Astrocyte of the cerebellum (primary cell): ENCODE measurements around the gene RNF149.
"Not testable (repeated sequence)": the region's sequence is repeated elsewhere in the genome, so short reads cannot be mapped to it uniquely, and the experiment has no call there.

Source experiments
- DNase-seq: peaks from one replicate; pipeline ENCODE4 v3.0.0-alpha.2; 2011; ENCODE audit warnings: low read depth
- H3K4me3 ChIP-seq: 2 replicates; pipeline ENCODE4 v1.5.1; 2011; ENCODE audit warnings: mild to moderate bottlenecking, low read depth, low read length, moderate library complexity
- in situ Hi-C: cut with HindIII; loops from 2 replicates; pipeline ENCODE4 v1.10.0; 2017; ENCODE audit warnings: low sequenced_read_pairs
- TF ChIP-seq, protein P1 (sequence below): IDR thresholded peaks from 2 replicates; pipeline ENCODE4 v1.5.1; 2012; ENCODE audit warnings: low read length, low read depth, moderate library complexity, mild to moderate bottlenecking; ENCODE audit errors: missing control alignments

The RNF149 gene

GRCh38 chr2:101253703-101254450, 54.6 kb downstream of the RNF149 start:
- in situ Hi-C loops: no loop called here
- peak overlapping the region; percentile 95 for H3K4me3 ChIP-seq
- TF ChIP-seq, protein P1, sequence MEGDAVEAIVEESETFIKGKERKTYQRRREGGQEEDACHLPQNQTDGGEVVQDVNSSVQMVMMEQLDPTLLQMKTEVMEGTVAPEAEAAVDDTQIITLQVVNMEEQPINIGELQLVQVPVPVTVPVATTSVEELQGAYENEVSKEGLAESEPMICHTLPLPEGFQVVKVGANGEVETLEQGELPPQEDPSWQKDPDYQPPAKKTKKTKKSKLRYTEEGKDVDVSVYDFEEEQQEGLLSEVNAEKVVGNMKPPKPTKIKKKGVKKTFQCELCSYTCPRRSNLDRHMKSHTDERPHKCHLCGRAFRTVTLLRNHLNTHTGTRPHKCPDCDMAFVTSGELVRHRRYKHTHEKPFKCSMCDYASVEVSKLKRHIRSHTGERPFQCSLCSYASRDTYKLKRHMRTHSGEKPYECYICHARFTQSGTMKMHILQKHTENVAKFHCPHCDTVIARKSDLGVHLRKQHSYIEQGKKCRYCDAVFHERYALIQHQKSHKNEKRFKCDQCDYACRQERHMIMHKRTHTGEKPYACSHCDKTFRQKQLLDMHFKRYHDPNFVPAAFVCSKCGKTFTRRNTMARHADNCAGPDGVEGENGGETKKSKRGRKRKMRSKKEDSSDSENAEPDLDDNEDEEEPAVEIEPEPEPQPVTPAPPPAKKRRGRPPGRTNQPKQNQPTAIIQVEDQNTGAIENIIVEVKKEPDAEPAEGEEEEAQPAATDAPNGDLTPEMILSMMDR: no peak
- no peak for DNase-seq

GRCh38 chr2:101253013-101253702, 55.3 kb downstream of the RNF149 start:
- in situ Hi-C loops: no loop called here
- DNase-seq: peak; percentile 15
- TF ChIP-seq, protein P1: no peak
- peak overlapping the region; percentile 95 for H3K4me3 ChIP-seq

- DNase-seq: peak; percentile 94
- in situ Hi-C loops: no loop called here
- TF ChIP-seq, protein P1: no peak
- peak within 1 kb of the TSS; percentile 95 for H3K4me3 ChIP-seq
These were observed 56.0 kb downstream of the RNF149 start, which contains the start of gene CNOT11 for GRCh38 chr2:101252408-101253012. Gene CNOT11 (plus strand): TSS chr2:101252886. CDS start chr2:101252965, 79 bp downstream.

GRCh38 chr2:101251844-101252407, 56.6 kb downstream of the RNF149 start:
- in situ Hi-C loops: no loop called here
- TF ChIP-seq, protein P1: peak; percentile 11
- no peak for DNase-seq
- H3K4me3 ChIP-seq: peak overlapping the region; percentile 95

DNA sequence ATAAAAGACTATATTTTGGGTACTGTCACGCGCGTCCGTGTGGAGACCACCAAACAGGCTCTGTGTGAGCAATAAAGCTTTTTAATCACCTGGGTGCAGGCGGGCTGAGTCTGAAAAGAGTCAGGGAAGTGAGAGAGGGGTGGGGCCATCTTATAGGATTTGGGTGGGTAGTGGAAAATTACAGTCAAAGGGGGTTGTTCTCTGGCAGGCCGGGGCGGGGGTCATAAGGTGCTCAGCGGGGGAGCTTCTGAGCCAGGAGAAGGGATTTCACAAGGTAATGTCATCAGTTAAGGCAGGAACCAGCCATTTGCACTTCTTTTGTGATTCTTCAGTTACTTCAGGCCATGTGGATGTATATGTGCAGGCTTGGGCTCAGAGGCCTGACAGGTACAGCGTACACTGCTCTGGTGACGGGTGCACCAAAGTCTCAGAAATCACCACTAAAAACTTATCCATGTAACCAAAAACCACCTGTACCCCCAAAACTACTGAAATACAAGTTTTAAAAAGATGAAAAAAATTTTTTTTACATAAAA, 57.2 kb downstream of the RNF149 start:
- DNase-seq, in situ Hi-C loops, H3K4me3 ChIP-seq: not testable (repeated sequence)

- in situ Hi-C loops: no loop called here
- no peak overlapping the region for H3K4me3 ChIP-seq
- DNase-seq: no peak
- TF ChIP-seq, protein P1: no peak
These were observed 58.7 kb downstream of the RNF149 start for GRCh38 chr2:101249826-101250225.

DNA sequence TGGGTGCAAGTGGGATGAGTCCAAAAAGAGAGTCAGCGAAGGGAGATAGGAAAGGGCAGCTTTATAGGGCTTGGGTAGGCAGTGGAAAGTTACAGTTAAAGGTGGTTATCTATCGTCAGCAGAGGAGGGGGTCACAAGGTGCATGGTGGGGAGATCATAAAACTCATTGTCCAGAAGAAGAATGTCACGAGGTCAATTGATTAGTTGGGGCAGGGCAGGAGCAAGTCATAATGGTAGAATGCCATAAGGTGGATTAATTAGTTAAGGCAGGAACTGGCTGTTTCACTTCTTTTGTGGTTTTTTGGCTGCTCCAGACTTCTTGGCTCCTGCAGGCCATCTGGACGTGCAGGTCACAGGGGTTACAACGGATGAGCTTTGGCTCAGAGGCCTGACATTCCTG, 59.7 kb downstream of the RNF149 start:
- H3K4me3 ChIP-seq, DNase-seq, in situ Hi-C loops: not testable (repeated sequence)

DNA sequence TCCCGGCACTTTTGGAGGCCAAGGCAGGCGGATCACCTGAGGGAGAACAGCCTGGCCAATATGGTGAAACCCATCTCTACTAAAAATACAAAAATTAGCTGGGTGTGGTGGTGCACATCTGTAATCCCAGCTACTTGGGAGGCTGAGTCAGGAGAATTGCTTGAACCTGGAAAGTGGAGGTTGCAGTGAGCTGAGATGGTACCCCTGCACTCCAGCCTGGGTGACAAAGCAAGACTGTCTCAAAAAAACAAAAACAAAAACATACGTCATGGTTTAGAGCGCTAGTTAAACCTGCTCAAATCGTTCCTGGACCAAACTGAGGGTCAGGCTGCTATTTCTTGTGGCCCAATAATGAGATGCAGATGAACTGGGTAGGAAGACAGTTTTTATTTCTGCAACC, 63.0 kb downstream of the RNF149 start:
- not testable (repeated sequence) for DNase-seq

GRCh38 chr2:101244899-101245298, 63.6 kb downstream of the RNF149 start:
- H3K4me3 ChIP-seq, DNase-seq, in situ Hi-C loops: not testable (repeated sequence)

More for the DNA sequence above, 63.0 kb downstream of the RNF149 start:
- H3K4me3 ChIP-seq, in situ Hi-C loops: not testable (repeated sequence)

DNA sequence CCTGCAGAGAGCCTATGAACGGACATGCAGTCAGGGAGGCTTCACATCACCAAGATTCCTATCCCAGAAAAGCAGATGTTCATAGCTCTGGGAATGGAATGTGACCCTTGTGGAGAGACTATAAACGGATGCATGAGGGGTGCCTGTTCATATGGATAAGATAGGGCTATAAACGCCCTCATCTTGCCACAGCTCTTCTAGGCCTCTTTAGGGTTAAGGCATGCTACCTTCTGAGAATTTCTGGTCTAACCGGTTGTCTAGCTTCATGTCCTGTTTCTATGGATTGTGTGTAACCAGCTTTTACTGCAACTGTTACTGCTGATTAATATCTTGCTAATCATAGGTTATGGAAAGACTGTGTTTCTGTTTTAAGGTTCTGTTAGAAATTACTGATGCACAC, 64.1 kb downstream of the RNF149 start:
- H3K4me3 ChIP-seq, in situ Hi-C loops, DNase-seq: not testable (repeated sequence)
